ENCODE measurements around the gene CACNA2D1.

CACNA2D1 gene

GRCh38 chr7:82230811-82231581 is 212.6 kb downstream of the CACNA2D1 start:
- no peak for DNase-seq (ENCODE audit: low read depth in 2 of 2)

- no peak for DNase-seq (ENCODE audit: low read depth in 2 of 2)
Observed at GRCh38 chr7:82229164-82229563, 214.4 kb downstream of the CACNA2D1 start.

- no peak for DNase-seq (ENCODE audit: low read depth in 2 of 2)
Observed at GRCh38 chr7:82226191-82226590, 217.4 kb downstream of the CACNA2D1 start.

DNA sequence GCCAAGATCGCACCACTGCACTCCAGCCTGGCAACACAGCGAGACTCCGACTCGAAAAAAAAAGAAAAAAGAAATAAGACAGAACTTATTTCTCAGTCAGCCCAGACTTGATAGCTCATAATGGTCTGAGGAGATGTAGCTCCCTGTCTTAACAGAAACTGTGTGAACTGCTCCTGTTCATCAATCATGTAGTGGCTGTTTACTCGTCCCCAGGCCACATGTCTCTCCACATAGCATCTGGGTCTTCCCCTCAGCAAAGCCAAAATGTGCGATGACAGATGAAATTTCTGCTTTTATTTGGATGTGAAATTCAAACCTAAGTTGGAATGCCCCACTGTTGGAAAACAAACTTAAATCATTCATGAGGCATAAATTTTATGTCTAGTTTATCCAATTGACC is 219.0 kb downstream of the CACNA2D1 start:
- DNase-seq (ENCODE audit: low read depth in 2 of 2), result no peak

DNA sequence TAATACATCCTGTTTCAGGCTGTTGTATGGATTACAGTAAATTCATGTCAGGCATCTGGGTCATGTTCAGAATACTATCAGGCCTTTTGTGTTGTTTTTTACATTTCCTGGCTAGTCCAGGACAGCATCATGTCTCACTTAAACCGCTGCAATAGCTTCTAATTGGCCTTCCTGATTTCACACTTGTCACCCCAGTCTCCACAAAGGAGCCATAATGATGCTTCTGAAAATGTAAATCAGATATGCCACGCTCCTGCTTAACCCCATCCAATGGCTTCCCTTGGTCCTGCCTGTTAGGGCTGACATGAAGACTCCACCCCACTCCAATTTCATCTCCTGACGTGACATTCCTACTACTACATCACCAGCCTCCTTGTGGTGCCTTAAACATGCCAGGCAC is 220.0 kb downstream of the CACNA2D1 start:
- no peak for DNase-seq (ENCODE audit: low read depth in 2 of 2)

DNA sequence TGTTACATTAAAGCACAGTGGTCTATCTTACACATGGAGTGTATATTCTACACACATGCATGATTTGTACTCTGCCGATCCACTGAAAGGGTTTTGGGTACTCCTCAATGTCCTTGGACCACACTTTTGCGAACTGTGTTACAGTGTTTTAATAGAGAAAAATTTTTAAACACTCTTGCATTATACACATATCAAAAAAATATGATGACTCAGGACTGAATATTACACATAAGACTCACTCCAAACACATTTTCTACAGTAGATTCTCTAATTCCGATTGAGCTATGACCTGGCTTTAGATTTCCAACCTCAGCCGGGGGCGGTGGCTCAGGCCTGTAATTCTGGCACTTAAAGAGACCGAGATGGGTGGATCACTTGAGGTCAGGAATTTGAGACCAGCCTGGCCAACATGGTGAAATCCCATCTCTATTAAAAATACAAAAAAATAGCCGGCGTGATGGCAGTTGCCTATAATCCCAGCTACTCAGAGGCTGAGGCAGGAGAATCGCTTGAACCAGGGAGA is 222.4 kb downstream of the CACNA2D1 start:
- DNase-seq (ENCODE audit: low read depth in 2 of 2), result no peak

GRCh38 chr7:82212466-82212865 is 231.1 kb downstream of the CACNA2D1 start:
- no peak for DNase-seq (ENCODE audit: low read depth in 2 of 2)

DNA sequence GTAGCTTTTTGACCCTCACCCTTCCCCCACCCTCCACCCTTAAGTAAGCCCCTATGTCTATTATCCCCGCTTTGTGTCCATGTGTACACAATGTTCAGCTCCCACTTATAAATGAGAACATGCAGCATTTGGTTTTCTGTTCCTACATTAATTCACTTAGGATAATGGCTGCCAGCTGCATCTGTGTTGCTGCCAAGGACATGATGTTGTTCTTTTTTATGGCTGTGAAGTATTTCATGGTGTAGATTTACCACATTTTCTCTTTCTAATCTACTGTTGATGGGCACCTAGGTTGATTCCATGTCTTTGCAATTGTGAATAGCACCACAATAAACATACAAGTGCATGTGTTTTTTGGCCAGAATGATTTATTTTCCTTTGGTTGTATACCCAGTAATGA is 232.2 kb downstream of the CACNA2D1 start:
- DNase-seq (ENCODE audit: low read depth in 2 of 2), result no peak

DNA sequence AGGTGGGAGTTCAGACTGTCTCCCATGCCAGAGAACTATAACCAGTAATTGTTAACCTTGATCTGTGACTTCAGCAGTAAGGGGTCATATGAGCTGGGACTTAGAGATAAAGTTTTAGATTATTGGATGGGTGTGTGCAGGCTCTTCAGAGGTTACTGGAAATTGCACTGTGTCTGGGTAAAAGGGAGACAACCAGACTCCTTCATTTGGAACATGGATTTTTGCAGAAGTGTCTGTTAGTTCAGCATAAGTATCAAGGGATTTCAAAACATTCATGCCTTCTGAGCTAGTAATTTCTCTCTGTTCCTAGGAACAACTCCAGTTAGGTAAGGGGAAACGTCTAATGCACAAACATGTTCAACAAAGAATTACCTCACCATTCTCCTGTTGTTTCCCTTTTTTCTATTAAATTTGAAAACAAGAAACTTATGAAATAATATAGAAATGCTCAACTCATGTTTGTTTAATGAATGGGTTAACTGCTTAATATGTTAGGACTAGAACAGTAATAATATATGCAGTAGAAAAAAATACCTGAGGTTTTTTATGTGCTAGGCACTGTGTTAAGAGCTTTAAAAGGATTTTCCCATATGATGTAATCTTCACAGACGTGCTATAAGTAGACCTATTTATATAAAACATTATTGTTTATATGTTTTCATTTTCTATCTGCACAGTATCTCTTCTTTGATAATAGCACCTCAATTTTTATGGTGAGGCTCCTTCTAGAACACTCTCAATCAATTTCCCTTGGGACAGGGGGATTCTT is 233.0 kb downstream of the CACNA2D1 start:
- no peak for DNase-seq (ENCODE audit: low read depth in 2 of 2)

GRCh38 chr7:82209179-82209747 is 234.3 kb downstream of the CACNA2D1 start:
- DNase-seq (ENCODE audit: low read depth in 2 of 2), result no peak

GRCh38 chr7:82204694-82205093 is 238.9 kb downstream of the CACNA2D1 start:
- no peak for DNase-seq (ENCODE audit: low read depth in 2 of 2)

GRCh38 chr7:82202965-82203364 is 240.6 kb downstream of the CACNA2D1 start:
- no peak for DNase-seq (ENCODE audit: low read depth in 2 of 2)

- DNase-seq (ENCODE audit: low read depth in 2 of 2), result no peak
Observed at GRCh38 chr7:82202107-82202506, 241.5 kb downstream of the CACNA2D1 start.

GRCh38 chr7:82200601-82201000 is 243.0 kb downstream of the CACNA2D1 start:
- DNase-seq (ENCODE audit: low read depth in 2 of 2), result no peak

DNA sequence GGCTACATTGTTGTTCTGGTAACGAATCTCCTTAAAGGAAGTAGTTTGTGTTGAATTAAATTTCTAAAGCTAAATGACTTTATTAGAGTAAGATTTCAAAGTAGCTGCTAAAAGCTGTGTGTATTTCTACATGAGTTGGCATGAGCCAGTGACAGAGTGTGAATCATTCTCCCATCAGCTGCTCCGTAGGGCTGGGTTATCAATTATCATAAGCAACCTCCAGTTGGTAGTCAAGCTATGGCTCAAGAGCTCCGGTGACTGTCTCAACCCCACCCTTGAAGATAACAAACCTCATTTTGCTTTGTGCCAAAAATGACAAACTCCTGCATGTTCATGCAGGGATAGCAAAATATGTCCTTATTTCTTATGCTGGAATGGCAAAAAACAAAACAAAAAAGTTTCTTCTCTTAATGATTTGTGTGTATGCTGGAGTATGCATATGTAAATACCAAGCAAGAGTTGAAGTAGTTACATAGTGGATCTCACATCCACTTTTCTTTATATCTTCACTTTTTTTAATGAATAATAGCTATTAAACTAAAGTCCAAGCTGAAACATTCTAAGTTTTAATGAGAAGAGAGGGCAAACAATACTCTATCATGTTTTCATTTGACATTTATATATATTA is 249.4 kb downstream of the CACNA2D1 start:
- no peak for DNase-seq (ENCODE audit: low read depth in 2 of 2)

- no peak for DNase-seq (ENCODE audit: low read depth in 2 of 2)
Observed at GRCh38 chr7:82188636-82189035, 254.9 kb downstream of the CACNA2D1 start.

DNA sequence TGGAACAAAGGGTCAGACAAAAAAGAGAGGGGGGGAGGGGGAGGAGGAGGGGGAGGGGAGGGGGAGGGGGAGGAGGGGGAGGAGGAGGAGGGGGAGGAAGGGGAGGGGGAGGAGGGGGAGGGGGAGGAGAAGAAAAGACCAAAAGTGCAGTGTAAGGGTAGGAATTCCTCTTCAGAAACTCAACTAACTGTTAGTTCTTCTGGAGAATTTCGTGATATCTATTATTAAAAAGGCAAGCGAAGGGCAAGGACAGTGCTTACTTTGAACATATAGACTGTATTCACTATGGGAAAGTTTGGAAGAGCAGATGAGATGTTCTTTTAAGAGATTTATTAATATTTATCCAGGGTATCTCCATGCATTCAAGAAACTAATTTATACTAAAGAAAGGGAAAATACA is 258.1 kb downstream of the CACNA2D1 start:
- no peak for DNase-seq (ENCODE audit: low read depth in 2 of 2)

GRCh38 chr7:82183634-82184033 is 259.9 kb downstream of the CACNA2D1 start:
- no peak for DNase-seq (ENCODE audit: low read depth in 2 of 2)

DNA sequence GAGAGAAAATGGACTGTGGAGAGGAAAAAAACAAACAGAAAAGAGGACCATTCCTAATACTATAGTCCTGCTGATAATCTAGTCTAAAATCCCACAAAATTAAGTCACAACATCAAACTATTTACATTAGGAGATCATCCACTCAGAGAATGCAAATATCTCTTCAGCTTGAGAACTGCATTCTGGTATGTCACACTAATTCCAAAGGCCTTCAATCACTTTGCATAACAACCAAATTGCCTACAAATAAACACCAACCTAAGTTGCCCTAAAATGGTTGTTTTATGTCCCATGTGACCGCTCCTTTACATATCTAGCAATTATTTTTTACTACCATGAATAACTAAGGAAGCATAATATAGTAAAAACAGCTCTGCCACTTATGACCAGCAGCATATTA is 264.3 kb downstream of the CACNA2D1 start:
- no peak for DNase-seq (ENCODE audit: low read depth in 2 of 2)

DNA sequence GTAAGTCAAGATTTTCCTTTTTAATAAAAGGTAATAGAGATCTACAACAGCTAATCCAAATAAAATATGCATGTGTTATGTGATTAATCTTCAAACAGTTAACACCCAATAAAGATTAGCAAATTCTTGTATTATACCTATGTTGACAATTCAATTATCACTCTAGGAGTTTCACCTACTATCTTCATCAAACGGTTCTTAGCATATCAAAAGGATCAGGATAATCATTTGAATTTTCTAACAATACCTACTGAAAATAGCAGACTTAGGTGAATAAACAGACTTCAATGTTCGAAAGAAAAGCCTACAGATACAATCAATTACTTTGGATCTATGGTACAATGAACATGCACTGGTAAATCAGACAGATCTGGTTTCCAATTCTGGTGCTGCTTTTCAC is 268.3 kb downstream of the CACNA2D1 start:
- no peak for DNase-seq (ENCODE audit: low read depth in 2 of 2)

DNA sequence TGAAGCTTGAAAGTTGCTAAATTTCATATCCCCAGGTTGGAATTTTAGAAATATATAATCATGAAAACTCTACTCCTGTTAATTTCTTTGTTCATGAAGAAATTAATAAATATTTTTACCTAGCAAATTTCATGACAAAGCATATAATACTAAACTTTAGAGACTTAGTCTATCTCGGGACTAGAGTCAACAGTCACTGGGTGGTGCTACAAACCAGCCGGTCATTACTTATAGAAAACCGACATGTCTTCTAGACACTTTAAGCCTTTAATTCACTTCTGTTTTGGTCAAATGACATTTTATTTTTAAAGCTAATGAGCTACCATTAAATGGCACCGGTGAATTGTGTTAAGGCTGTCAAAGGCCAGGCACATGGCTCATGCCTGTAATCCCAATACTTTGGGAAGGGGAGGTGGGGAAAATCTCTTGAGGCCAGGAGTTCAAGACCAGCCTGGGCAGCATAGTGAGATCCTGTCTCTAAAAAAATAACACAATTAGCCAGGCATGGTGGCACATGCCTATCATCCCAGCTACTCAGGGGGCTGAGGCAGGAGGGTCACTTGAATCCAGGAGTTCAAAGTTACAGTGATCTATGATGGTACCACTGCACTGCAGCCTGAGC is 270.1 kb downstream of the CACNA2D1 start:
- no peak for DNase-seq (ENCODE audit: low read depth in 2 of 2)

GRCh38 chr7:82172881-82173280 is 270.7 kb downstream of the CACNA2D1 start:
- DNase-seq (ENCODE audit: low read depth in 2 of 2), result no peak
